SKM-1 treated with dmso at 0.1 percent for 144 hours (cell line): ENCODE data around the gene TBC1D22A.

ENCODE experiments used
- DNase-seq: peaks from one replicate; lab custom pipeline; 2025; ENCODE audit not compliant: unreplicated experiment; lab: John Stamatoyannopoulos, UW

Gene TBC1D22A

DNA sequence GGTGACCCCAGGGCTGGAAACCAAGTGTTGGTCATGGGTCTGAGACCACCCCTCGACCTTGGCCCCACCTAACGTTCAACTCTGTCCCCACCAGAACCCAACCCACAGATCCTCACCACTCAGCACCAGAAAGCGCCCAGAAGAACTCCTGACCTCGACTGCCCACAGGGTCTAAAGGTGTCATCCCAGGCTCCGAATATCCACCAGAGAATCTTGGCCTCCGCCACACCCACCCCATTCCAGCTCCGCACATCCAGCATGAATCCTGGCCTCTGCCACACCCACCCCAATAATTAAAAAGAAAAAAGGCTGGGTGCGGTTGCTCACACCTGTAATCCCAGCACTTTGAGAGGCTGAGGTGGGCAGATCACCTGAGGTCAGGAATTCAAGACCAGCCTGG is 25.7 kb upstream of the TBC1D22A start:
- no peak for DNase-seq

DNA sequence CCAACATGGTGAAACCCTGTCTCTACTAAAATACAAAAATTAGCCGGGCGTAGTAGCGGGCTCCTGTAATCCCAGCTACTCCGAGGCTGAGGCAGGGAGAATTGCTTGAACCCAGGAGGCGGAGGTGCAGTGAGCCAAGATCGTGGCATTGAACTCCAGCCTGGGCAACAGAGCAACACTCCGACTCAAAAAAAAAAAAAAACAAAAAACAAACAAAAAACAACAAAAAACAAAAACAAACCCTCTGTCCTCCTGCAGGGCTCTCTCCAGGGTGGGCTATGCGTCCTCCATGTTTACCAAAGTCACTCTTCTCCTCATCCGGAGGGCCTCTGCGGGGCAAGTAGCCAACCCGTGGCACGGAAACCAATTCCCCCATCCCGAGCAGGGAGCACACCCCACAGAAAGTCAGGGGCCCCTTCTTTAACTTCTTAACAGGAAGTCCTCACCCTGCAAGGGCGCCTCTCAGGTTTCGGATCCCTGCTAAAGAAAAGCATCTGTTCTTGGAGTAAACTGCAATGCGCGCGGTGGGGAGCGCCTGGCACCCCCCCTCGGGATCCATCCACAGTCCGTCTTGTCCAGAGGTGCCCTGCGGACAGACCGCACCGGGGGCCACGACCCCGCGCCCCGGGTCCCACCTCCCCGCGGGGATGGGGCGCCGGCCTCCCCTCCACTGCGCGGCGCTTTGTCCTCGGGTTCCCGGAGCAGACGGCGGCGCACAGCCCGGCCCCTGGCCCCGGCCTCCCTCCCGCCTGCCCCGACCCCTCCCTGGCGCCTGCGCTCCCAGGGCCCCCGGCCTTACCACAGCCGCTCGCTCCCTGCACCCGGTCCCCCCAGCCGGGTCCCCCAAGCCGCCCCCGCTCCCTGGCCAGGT is 25.1 kb upstream of the TBC1D22A start:
- DNase-seq = no peak

DNA sequence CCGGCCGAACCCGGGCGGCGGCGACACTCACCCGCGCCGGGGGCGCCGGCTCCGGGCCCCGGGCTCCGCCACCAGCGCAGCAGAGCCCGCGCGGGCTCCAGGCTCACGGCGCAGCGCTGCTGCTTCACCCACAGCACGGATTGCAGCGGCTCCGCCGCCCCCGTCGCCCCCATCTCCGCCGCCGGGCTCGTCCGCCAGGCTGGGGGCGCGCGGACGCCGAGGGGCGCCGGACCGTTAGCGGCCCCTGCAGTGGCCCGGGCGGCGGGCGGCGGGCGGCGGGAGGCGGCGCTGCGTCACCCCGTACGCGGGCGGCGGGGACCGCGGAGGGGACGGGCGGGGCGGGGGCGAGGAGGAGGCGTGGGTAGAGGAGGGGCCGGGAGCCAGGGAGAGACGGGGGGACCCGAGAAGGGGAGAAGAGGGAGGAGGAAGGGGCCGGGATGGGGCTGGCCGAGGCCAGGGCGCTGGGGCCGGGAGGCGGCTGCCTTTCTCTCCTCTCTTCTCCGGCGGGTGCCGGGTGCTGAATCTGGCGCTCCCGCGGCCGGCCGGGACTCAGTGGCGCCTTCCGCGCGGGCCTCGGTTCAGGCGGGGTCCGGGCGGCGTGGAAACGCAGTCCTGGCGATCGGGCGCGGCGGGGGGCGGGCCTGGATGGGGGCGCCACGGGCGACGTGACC is 24.3 kb upstream of the TBC1D22A start, which contains the start of gene CERK:
Gene CERK (minus strand): TSS at position 277 of the 671 bp plus-strand sequence. CDS start 104 bp downstream, at position 173.
- DNase-seq = peak; percentile 21

DNA sequence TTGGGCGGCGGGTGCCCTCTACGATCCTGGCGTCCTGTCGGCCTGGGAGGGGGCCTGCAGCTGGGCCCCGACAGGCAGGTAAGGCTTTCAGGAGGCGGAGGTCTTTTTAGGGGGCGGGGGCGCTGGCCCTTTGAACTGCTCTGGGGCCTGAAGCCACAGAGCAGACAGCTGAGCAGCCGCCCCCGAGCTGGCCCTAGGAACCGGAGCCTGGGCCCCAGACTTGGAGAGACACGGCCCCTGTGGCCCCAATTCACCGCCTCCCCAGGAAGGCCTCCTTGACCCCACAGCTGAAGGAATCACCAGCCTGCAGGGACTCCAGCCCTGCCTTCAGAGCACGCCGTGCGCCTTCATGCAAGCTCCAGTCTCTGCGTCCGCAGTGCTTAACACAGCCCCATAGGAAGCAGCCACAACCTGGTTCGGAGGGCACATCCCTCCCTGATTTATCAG is 23.8 kb upstream of the TBC1D22A start:
- DNase-seq = no peak

DNA sequence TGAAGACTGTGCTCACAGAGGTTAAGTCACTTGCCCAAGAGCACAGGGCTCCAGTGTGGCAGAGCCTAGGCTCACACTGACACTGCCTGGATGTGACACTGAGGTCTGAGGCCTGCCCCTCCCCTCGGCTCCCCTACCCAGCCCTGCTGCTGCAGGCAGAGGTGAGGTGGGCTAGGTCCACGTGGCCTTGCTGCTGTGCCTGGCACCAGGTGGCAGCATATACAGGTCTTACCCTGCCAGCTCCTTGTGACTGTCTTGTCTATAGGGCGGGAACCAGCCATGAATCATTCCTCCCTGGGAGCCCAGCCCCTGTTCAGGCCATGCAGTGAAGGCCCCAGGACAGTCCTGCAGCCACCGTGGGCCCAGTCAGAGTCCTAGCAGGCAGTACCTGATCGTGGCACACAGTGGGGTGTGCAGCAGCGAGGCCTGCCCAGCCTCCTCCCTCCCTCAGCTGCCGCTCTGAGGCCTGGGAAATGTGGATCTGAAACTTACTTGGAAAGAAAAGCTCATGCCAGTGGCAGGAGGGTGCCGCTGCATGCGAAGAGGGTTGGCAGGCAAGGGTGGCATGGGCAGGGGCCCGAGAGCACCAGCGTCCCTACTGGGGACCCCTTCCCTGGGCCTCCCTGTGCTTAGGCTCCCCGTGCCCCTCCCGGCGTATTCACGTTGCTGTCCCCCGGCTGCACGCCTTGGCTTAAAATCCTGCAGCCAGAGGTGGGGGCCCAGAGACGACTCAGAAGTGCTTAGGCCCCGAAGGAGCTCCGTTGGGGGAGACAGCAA is 23.2 kb upstream of the TBC1D22A start:
- DNase-seq = no peak

DNA sequence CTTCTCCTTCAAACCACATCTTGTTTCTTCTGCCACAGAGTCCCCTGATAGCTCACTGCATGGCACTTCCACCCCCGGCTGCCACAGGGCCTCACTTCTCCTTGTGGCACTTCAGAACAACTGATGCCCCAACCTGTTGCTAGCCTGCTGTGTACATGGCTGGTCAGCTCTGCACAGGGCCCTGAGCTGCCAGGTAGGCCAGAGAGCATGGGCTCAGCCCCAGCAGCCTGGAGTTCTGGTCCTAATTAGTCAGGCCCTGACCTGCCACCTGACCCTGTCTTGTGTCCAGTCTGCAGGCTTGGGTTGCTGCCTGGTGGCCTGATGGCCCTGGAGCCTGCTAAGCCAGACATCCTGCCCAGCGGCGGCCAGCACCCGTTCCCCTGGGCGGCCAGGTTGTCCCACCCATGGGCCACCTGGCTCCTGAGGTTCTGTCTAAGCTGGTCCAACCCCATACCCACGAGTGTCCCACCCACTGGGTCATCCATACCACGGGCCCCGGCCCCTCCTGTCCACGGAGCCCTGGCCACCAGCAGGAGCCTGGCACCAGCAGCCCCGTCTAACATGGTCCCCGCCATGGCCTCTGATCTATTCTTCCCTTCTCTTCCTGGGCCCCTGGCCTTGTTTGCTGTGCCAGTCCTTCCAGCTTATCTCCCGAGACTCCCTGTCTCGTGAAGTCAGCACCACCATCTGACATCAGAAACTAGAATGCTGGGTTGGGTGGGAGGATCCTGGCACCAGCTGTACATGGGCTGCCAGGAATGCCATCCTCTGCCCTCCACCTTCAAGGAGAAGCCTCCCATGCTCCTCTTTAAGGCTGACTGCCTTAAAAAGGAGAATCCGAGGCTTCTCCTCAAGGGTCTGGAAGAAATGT is 21.3 kb upstream of the TBC1D22A start:
- no peak for DNase-seq

DNA sequence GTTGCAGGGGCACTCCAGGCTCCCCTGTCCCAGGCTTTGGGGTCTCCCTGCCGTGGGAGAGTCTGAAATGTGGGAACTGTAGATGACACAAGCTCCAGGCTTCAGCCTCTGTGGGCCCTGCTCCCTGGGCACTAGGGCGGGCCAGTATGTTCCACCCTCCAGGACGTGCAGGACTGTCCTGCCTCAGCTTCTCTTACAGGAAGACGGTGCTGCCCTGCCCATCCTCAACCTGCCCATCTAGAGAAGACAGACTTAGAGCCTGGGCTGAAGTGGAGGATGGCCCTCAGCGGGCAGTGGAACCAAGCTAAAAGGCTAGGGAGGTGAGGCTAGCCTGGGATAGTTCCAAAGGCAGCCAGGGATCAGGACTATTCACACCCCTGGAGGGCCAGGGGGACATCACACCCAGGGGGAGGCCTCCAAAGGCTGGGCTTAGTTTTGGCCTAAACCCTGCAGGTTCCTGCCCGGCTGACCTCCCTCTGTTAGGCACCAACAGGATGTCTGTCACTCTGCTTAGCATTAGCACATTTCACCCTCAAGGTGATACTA is 20.4 kb upstream of the TBC1D22A start:
- DNase-seq = no peak

DNA sequence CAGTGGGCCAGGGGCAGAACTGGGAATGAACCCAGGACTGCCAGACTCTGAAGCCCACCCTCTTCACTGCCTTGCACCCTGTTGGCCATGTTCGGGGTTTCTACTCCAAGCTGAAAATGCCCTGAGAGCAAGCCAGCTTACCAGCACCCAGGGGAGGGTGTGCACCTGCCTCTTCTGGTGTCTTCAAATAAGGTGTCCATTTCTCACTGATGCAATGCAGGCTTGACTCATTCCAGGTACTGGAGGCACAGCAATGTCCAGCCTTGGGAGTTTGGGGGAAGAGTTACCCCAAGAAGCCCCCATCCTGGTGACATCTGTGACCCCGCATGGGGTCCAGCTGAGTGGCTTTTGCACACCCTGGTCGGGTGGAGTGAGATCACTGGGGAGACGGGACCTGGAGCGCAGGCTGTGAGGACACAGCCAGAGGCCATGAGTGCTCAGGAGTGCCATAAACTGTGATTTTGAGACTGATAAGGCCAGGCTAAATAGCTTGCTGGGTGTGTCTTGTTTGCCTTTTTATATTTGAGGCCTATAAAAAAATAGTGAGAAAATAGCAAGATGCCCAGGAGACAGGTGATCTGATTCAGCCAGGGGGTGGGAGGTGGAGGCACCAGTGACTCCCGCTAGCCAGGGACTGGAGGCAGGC is 19.8 kb upstream of the TBC1D22A start:
- DNase-seq = no peak

DNA sequence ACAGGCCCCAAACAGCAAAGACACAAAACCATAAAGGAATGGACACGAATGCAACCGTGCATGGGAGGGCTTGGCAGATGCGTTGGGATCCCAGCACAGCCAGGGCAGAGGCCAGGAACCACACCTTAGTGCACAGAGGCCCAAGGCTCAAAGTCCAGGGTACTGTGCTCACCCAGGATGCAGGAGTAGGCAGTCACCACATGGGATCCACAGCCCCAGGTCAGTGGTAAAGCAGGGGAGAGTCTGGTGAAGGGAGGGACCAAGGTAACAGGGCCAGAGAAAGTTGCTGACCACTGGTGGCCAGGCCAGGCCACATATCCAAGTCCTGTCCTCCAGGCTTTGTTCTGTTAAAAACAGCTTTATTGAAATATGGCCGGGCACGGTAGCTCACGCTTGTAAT is 17.9 kb upstream of the TBC1D22A start:
- no peak for DNase-seq

DNA sequence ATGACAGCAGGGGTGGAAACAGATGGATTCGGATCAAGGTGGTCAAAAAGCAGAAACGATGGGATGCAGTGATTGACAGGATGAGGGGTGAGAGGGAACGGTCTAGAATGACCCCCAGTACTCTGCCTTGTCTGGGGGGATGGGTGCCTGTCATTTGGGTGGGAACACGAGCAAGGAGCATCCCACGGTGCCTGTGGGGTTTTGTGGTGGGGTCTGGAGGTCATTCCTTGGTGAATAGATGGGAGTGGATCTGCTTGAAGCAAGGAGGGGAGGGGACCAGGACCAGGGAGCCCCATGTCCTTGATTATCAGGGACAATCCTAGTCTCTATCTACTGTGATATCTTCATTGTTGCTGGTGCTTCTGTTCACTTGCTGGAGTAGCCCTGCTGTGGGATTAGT is 16.3 kb upstream of the TBC1D22A start:
- DNase-seq = no peak

DNA sequence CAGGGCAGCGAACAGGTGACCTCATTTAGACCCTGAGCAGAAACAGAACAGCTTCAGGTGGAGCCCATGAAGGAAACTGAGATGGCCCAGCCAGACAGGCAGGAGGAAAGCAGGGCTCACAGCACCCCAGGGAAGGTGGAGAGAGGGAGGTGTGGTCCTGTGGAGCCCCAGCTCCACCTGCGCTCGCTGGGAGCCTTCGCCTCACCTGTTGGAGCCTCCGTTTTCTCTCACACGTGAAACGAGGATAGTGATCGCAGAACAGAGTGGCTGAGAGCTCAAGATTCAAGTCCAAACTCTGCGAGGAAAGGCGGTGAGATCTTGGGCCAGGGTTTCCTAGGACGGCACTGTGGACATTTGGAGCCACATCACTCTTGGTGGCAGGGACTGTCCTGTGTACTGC is 15.8 kb upstream of the TBC1D22A start:
- no peak for DNase-seq

DNA sequence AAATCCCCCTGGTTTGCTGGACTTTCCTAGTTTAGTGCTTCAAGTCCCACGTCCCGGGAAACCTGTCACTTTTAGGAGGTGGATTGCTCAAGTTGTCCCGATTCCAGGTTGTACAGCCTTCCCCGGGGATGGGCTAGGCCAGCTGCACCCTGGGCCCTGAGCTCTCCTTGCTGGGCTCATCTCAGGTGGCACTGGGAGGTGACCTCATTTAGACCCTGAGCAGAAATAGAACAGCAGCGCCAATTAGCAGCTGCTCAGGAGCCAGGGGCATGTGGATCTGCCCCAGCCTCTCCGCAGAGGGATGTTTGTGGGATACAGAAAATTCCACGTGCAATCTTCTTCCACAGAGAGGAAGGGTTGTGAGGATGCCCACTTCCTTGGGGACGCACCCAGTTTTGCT is 14.8 kb upstream of the TBC1D22A start:
- no peak for DNase-seq

DNA sequence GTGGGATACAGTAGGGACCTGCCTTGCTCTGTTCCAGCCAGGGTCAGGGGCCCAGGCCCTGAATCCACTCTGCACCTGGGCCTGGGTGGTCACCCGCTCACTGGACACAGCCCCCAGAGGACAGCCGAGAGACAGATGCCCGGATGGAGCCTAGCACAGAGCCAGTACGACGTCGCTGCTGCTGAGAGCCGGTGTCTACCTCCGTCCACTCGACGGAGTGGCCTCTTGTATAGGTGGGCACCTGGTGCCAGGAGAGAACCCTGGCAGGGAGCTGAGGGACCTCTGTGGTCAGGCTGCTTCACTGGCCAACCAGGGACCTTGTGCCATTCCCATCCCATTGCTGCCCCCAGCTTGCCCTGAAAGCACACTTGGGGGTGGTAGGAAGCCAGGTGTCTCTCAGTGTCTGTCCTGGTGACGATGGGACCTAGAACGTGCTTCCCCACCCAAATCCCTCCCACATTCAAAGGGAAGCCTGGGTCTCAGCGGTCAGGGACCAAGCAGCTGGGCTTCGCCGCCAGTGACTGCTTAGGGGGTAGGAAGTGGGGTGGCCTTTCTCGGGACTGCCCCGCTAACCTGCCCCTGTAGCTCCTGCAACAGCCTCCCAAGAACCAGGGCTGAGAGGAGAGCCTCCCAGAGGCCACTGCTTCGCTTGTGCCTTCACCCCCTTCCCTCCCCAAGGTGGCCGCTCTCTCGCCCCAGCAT is 14.1 kb upstream of the TBC1D22A start:
- DNase-seq = no peak

DNA sequence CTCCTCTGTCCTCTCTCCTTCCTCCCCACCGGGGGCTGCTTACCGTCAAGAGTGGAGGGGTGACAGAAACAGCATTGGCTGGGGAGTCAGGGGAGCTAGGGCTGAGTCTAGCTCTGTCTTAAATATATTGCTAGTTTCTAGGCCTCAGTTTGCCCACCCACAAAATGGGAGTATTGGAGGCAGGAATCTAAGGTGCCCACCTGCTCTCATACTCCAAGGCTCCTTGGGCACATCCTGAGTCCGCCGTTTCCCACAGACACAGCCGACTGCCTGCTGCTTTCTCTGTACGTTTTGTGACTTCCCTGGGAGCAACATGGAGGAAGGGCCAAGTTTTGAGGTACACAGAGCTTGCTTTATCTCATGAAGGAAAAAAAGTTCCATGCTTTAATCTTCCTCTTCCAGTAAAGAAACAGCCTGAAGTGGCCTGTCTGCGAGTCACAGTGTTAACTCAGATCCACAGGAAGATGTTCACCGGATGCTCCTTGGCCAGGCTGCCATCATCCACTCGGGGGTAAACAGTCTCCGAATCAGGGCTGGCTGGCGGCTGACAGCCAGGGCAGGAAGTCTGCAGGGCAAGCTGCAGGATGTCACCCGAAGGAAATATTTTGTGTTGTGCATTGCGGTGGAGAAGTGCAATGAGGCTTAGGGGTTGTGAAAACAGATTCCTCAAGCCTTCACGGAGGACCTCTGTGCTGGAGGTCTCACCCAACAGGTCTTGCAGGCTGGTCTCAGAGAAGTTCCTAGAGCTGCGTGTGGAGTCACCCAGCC is 13.4 kb upstream of the TBC1D22A start:
- no peak for DNase-seq

DNA sequence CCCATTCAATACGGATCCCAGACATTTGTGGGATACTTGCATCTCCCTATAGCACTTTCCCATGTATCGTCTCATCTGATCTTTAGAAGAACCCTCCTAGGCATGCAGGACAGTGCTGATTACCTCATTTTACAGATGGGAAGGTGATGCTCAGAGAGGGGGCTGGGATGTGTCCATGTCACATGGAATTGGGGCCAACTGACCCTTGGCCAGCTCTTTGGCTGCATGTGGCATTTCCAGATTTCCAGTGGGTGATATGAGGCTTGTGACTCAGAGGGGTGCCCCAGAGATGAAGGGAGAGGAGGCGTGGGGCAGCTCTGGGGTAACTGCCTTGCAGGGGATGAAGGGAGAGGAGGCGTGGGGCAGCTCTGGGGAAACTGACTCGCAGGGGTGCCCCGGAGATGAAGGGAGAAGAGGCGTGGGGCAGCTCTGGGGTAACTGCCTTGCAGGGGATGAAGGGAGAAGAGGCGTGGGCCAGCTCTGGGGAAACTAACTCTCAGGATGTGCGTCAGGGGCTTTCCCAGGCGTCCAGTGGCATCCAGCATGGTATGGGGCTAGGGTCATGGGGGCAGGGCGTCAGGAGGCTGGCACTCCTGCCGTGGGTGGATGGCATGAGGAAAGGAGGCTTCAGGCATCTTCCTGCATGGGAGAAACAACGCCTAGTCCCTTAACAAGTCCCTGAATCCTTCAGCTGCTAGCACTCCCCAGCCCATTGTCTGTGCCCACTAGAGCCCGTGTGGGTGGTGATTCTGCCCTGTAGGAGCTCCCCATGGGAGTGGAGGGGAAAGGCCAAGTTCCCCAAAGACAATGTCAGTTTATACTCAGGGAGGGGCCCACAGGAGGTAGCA is 12.5 kb upstream of the TBC1D22A start:
- no peak for DNase-seq

DNA sequence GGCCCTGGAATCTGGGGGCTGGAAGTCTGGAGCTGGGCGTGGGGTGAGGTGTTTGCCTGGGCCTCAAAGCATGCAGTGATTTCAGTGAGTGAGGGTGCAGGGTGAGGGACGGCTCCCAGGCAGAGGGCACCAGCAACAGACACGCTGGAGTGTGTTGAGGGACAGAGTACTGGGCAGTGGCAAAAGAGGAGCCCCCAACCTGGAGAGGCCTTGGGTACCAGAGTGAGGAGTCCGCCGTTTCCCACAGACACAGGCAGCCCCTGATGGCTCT is 12.0 kb upstream of the TBC1D22A start:
- no peak for DNase-seq

DNA sequence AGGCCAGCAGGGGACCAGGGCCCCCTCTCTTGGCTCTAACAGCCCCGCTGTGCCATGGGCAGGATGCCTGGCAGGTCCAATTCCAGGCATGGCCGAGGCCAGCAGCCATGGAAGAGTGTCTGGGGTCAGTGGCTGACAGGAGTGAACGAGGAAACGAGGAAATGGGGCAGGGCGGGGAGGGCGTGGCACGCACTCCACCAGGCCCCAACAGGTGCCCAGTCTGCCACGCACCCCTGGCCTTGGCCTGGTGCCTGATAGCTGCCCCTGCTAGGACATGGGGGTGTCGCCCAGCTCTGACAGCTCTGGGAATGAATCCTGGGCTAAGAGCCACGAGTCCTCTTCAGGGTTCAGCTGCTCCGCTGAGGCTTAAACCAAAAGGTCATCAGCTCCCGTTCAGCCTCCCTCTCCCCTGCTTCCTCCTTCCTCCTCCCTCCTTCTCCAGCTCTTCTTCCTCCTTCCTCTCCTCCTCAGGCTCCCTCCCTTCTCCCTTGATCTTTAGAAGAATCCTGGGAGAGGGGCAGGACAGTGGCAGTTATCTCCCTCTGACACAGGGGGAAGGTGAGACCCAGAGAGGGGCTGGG is 11.5 kb upstream of the TBC1D22A start:
- no peak for DNase-seq
